ENCODE data around the gene RAB32. TPM values are rescaled to one million over a fixed set of nuclear protein-coding genes. Genes with fewer than 3 reads are reported as not detected.
"Not testable (repeated sequence)": the region's sequence is repeated elsewhere in the genome, so short reads cannot be mapped to it uniquely, and the experiment has no call there.

The RAB32 gene
- total and polyA plus RNA-seq, 12 donors: 7.2 to 40.0 (median 17.7) TPM

DNA sequence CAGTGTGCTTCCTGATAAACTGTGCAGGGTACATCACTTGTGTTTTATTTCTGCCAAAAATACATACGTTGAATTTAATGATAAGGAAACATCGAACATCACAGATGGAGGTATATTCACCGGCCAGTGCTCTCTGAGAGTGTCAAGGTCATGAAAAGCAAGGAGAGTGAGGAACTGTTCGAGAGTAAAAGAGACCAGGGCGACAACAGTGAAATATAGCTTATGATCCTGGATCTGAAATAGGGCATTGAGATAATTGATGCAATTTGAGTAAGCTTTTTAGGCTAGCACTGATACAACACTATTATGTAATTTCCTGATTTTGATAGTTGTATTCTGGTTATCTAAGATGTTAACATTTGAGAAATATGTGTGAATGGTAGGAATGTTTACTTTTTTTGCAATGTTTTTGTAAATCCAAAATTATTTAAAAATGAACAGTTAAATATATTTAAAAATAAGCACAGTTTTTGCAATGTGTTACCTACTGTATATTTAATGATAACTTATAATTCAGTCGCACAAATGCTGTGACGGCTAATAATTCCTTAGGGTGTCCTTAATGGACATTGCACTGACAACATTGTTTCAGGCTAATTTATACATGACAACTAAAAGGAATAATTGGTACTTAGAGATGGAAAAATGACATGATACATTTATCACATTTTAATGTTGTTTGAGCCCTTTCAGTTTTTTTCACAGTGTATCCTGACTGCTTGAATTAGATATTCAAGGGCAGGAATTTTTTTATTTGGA lies 9.9 kb downstream of the RAB32 start:
- no peak overlapping the region for H3K27ac ChIP-seq
- no peaks in the 10 kb centered on the region for H3K27me3 ChIP-seq
- TF ChIP-seq POLR2A (IDR thresholded peaks at IDR 0.05): no peak
- TF ChIP-seq, protein P1, sequence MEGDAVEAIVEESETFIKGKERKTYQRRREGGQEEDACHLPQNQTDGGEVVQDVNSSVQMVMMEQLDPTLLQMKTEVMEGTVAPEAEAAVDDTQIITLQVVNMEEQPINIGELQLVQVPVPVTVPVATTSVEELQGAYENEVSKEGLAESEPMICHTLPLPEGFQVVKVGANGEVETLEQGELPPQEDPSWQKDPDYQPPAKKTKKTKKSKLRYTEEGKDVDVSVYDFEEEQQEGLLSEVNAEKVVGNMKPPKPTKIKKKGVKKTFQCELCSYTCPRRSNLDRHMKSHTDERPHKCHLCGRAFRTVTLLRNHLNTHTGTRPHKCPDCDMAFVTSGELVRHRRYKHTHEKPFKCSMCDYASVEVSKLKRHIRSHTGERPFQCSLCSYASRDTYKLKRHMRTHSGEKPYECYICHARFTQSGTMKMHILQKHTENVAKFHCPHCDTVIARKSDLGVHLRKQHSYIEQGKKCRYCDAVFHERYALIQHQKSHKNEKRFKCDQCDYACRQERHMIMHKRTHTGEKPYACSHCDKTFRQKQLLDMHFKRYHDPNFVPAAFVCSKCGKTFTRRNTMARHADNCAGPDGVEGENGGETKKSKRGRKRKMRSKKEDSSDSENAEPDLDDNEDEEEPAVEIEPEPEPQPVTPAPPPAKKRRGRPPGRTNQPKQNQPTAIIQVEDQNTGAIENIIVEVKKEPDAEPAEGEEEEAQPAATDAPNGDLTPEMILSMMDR (IDR thresholded peaks at IDR 0.05): no peak
- no peak overlapping the region for H3K4me3 ChIP-seq
- H3K36me3 ChIP-seq (replicated peaks in 1 of 2): peaks cover 0 to 11% of the 10 kb centered on the region in 2 donors
- DNase-seq: no peak
- H3K4me1 ChIP-seq (replicated peaks in 1 of 2): peaks cover 0 to 7% of the 10 kb centered on the region in 2 donors
- intact Hi-C loops (cut with DNase I): no loop called here
- WGBS, 4 donors: 53 to 57% (median 57%) methylated on average over 7 of the region's 7 CpGs
- H3K9me3 ChIP-seq (replicated peaks in 1 of 3): no peaks in the 10 kb centered on the region

DNA sequence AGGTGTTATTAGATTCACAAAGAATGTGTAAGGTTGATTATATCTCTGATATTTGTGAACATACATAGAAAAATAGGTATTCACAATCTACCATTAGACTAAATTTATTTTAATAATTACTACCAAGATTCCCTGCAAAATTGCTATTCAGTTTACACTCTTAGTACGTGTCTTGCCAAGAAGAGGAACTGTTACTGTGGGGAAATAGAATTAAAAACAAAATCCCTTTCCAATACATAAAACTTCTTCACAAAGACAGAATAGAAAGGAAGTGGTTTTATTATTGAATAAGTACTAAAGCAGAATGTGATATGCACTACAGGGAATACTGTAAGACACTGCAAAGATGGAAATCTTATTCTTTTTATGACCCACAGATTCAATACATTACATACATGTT lies 17.0 kb downstream of the RAB32 start:
- Histone ChIP-seq H3K4me1 (replicated peaks in 1 of 2) (no peaks in the 10 kb centered on the region), H3K27me3 (no peaks in the 10 kb centered on the region), H3K27ac (no peak overlapping the region), H3K36me3 (replicated peaks in 1 of 2) (no peaks in the 10 kb centered on the region), H3K9me3 (replicated peaks in 1 of 3) (no peaks in the 10 kb centered on the region), H3K4me3 (no peak overlapping the region)
- intact Hi-C loops (cut with DNase I): no loop called here
- TF ChIP-seq POLR2A (IDR thresholded peaks at IDR 0.05): no peak
- TF ChIP-seq, protein P1 (IDR thresholded peaks at IDR 0.05): no peak
- no peak for DNase-seq
- WGBS, 4 donors: 70 to 78% (median 73%) methylated on average over 1 of the region's 1 CpG

GRCh38 chr6:146566661-146567060 lies 23.0 kb downstream of the RAB32 start:
- H3K4me3 ChIP-seq; H3K27ac ChIP-seq; H3K27me3 ChIP-seq; H3K4me1 ChIP-seq (replicated peaks in 1 of 2); H3K9me3 ChIP-seq (replicated peaks in 1 of 3); H3K36me3 ChIP-seq (replicated peaks in 1 of 2); intact Hi-C loops (cut with DNase I); DNase-seq: not testable (repeated sequence)
- 56 to 82% (median 76%) methylated on average over 2 of the region's 2 CpGs for WGBS, 4 donors

GRCh38 chr6:146568619-146569018 lies 25.0 kb downstream of the RAB32 start:
- DNase-seq; H3K4me3 ChIP-seq; H3K27me3 ChIP-seq; H3K27ac ChIP-seq; H3K9me3 ChIP-seq (replicated peaks in 1 of 3); H3K4me1 ChIP-seq (replicated peaks in 1 of 2); H3K36me3 ChIP-seq (replicated peaks in 1 of 2); intact Hi-C loops (cut with DNase I): not testable (repeated sequence)
- WGBS, 4 donors: 82 to 89% (median 86%) methylated on average over 3 of the region's 3 CpGs

- H3K27ac ChIP-seq: no peak overlapping the region
- no peaks in the 10 kb centered on the region for H3K27me3 ChIP-seq
- 77 to 91% (median 84%) methylated on average over 1 of the region's 1 CpG for WGBS, 4 donors
- H3K36me3 ChIP-seq (replicated peaks in 1 of 2): no peaks in the 10 kb centered on the region
- peaks cover 0 to 6% (median 0%) of the 10 kb centered on the region in 3 donors for H3K9me3 ChIP-seq (replicated peaks in 1 of 3)
- H3K4me1 ChIP-seq (replicated peaks in 1 of 2): no peaks in the 10 kb centered on the region
- H3K4me3 ChIP-seq: no peak overlapping the region
- DNase-seq: no peak
- TF ChIP-seq, protein P1 (IDR thresholded peaks at IDR 0.05): no peak
- no peak for TF ChIP-seq POLR2A (IDR thresholded peaks at IDR 0.05)
- intact Hi-C loops (cut with DNase I): no loop called here
Measured at GRCh38 chr6:146574211-146574610, 30.6 kb downstream of the RAB32 start.
